ENCODE measurements around the gene ZNF844.

Gene ZNF844

GRCh38 chr19:12085074-12085818 is 20.7 kb downstream of the ZNF844 start:
- H4K12ac ChIP-seq (ENCODE audit: low read depth, low read length): no peak overlapping the region
- no CpG with 5 or more reads among the region's 5 CpGs for WGBS (ENCODE audit: extremely low coverage, insufficient coverage, insufficient read length)
- no peak overlapping the region for H4K8ac ChIP-seq (ENCODE audit: low read depth, low read length)
- H3K9me3 ChIP-seq (ENCODE audit: insufficient read depth, low read depth, low read length): peaks cover 3% of the 10 kb centered on the region
- no peaks in the 10 kb centered on the region for H3K36me3 ChIP-seq (ENCODE audit: control insufficient read depth in 1 of 2, insufficient read depth in 2 of 2, low read length in 2 of 2)
- H3K27me3 ChIP-seq (ENCODE audit: insufficient read depth, low read length): no peaks in the 10 kb centered on the region
- no peak overlapping the region for H3K18ac ChIP-seq (ENCODE audit: low read length)
- H3K14ac ChIP-seq (ENCODE audit: low read length): no peak overlapping the region
- H2AFZ ChIP-seq (ENCODE audit: insufficient read depth, low read length, poor library complexity): no peak overlapping the region
- no peaks in the 10 kb centered on the region for H3K79me1 ChIP-seq (ENCODE audit: low read length)
- no peak overlapping the region for H3K4ac ChIP-seq (ENCODE audit: low read depth, low read length)
- DNase-seq: peak in 1 of 2 donors; percentile 22
- no peak overlapping the region for H3K27ac ChIP-seq (ENCODE audit: low read depth, low read length)
- no peak overlapping the region for H3K23ac ChIP-seq (ENCODE audit: low read length)
- no peaks in the 10 kb centered on the region for H3K79me2 ChIP-seq (ENCODE audit: control insufficient read depth, insufficient read depth, low read length, poor library complexity)
- H3K4me1 ChIP-seq (ENCODE audit: control insufficient read depth in 1 of 2, insufficient read depth in 2 of 2, low read length in 2 of 2): no peaks in the 10 kb centered on the region
- H2BK120ac ChIP-seq (ENCODE audit: insufficient read depth, low read length, poor library complexity): no peak overlapping the region
- no peak overlapping the region for H4K91ac ChIP-seq (ENCODE audit: low read depth, low read length)
- peak overlapping the region; percentile 37 for H3K4me3 ChIP-seq (ENCODE audit: low read depth, low read length)
- no peak overlapping the region for H3K9ac ChIP-seq (ENCODE audit: low read length)
- H2AK5ac ChIP-seq (ENCODE audit: low read length): no peak overlapping the region
- H2BK5ac ChIP-seq (ENCODE audit: low read depth, low read length, poor library complexity): no peak overlapping the region
- no peak overlapping the region for H3K4me2 ChIP-seq (ENCODE audit: low read length)
- H2BK12ac ChIP-seq (ENCODE audit: low read length): no peak overlapping the region

GRCh38 chr19:12090807-12091206 is 26.3 kb downstream of the ZNF844 start:
- H4K91ac ChIP-seq (ENCODE audit: low read depth, low read length): no peak overlapping the region
- no peak overlapping the region for H2BK12ac ChIP-seq (ENCODE audit: low read length)
- no peak overlapping the region for H2AK5ac ChIP-seq (ENCODE audit: low read length)
- H2BK120ac ChIP-seq (ENCODE audit: insufficient read depth, low read length, poor library complexity): no peak overlapping the region
- no peak overlapping the region for H4K12ac ChIP-seq (ENCODE audit: low read depth, low read length)
- H4K8ac ChIP-seq (ENCODE audit: low read depth, low read length): no peak overlapping the region
- H2AFZ ChIP-seq (ENCODE audit: insufficient read depth, low read length, poor library complexity): no peak overlapping the region
- H3K9ac ChIP-seq (ENCODE audit: low read length): no peak overlapping the region
- peaks cover 2% of the 10 kb centered on the region for H3K79me2 ChIP-seq (ENCODE audit: control insufficient read depth, insufficient read depth, low read length, poor library complexity)
- no peak overlapping the region for H3K4me3 ChIP-seq (ENCODE audit: low read depth, low read length)
- DNase-seq: peak; percentile 49 to 78
- H3K4me2 ChIP-seq (ENCODE audit: low read length): no peak overlapping the region
- peaks cover 5% of the 10 kb centered on the region for H3K79me1 ChIP-seq (ENCODE audit: low read length)
- H3K14ac ChIP-seq (ENCODE audit: low read length): no peak overlapping the region
- H3K27ac ChIP-seq (ENCODE audit: low read depth, low read length): no peak overlapping the region
- no peak overlapping the region for H2BK5ac ChIP-seq (ENCODE audit: low read depth, low read length, poor library complexity)
- H3K9me3 ChIP-seq (ENCODE audit: insufficient read depth, low read depth, low read length): no peaks in the 10 kb centered on the region
- H3K4me1 ChIP-seq (ENCODE audit: control insufficient read depth in 1 of 2, insufficient read depth in 2 of 2, low read length in 2 of 2): peaks cover 2 to 6% of the 10 kb centered on the region in 2 experiments
- H3K27me3 ChIP-seq (ENCODE audit: insufficient read depth, low read length): no peaks in the 10 kb centered on the region
- H3K36me3 ChIP-seq (ENCODE audit: control insufficient read depth in 1 of 2, insufficient read depth in 2 of 2, low read length in 2 of 2): peaks cover 0 to 2% of the 10 kb centered on the region in 2 experiments
- H3K4ac ChIP-seq (ENCODE audit: low read depth, low read length): no peak overlapping the region
- no peak overlapping the region for H3K23ac ChIP-seq (ENCODE audit: low read length)
- H3K18ac ChIP-seq (ENCODE audit: low read length): no peak overlapping the region
- no CpG with 5 or more reads among the region's 5 CpGs for WGBS (ENCODE audit: extremely low coverage, insufficient coverage, insufficient read length)

GRCh38 chr19:12092065-12092867 is 27.7 kb downstream of the ZNF844 start:
- peaks cover 5% of the 10 kb centered on the region for H3K79me1 ChIP-seq (ENCODE audit: low read length)
- peak overlapping the region; percentile 61 for H4K8ac ChIP-seq (ENCODE audit: low read depth, low read length)
- no peak overlapping the region for H2BK12ac ChIP-seq (ENCODE audit: low read length)
- peaks cover 2% of the 10 kb centered on the region for H3K79me2 ChIP-seq (ENCODE audit: control insufficient read depth, insufficient read depth, low read length, poor library complexity)
- H3K14ac ChIP-seq (ENCODE audit: low read length): peak overlapping the region; percentile 73
- peak; percentile 65 to 83 for DNase-seq
- H3K9ac ChIP-seq (ENCODE audit: low read length): peak overlapping the region; percentile 30
- H3K27ac ChIP-seq (ENCODE audit: low read depth, low read length): peak overlapping the region; percentile 56
- H3K23ac ChIP-seq (ENCODE audit: low read length): no peak overlapping the region
- WGBS (ENCODE audit: extremely low coverage, insufficient coverage, insufficient read length): no CpG with 5 or more reads among the region's 53 CpGs
- no peak overlapping the region for H4K12ac ChIP-seq (ENCODE audit: low read depth, low read length)
- H2BK5ac ChIP-seq (ENCODE audit: low read depth, low read length, poor library complexity): peak overlapping the region; percentile 59
- H2AFZ ChIP-seq (ENCODE audit: insufficient read depth, low read length, poor library complexity): peak overlapping the region; percentile 94
- no peaks in the 10 kb centered on the region for H3K9me3 ChIP-seq (ENCODE audit: insufficient read depth, low read depth, low read length)
- H3K18ac ChIP-seq (ENCODE audit: low read length): peak overlapping the region; percentile 40
- H3K4me2 ChIP-seq (ENCODE audit: low read length): peak overlapping the region; percentile 63
- H2BK120ac ChIP-seq (ENCODE audit: insufficient read depth, low read length, poor library complexity): peak overlapping the region; percentile 17
- no peaks in the 10 kb centered on the region for H3K27me3 ChIP-seq (ENCODE audit: insufficient read depth, low read length)
- peaks cover 2 to 6% of the 10 kb centered on the region in 2 experiments for H3K4me1 ChIP-seq (ENCODE audit: control insufficient read depth in 1 of 2, insufficient read depth in 2 of 2, low read length in 2 of 2)
- peaks cover 0 to 2% of the 10 kb centered on the region in 2 experiments for H3K36me3 ChIP-seq (ENCODE audit: control insufficient read depth in 1 of 2, insufficient read depth in 2 of 2, low read length in 2 of 2)
- H4K91ac ChIP-seq (ENCODE audit: low read depth, low read length): peak overlapping the region; percentile 35
- H3K4ac ChIP-seq (ENCODE audit: low read depth, low read length): peak overlapping the region; percentile 33
- H3K4me3 ChIP-seq (ENCODE audit: low read depth, low read length): peak overlapping the region; percentile 60
- H2AK5ac ChIP-seq (ENCODE audit: low read length): no peak overlapping the region

GRCh38 chr19:12092956-12093355 is 28.4 kb downstream of the ZNF844 start:
- no peak overlapping the region for H2AFZ ChIP-seq (ENCODE audit: insufficient read depth, low read length, poor library complexity)
- H3K18ac ChIP-seq (ENCODE audit: low read length): no peak overlapping the region
- H2BK120ac ChIP-seq (ENCODE audit: insufficient read depth, low read length, poor library complexity): no peak overlapping the region
- no peaks in the 10 kb centered on the region for H3K27me3 ChIP-seq (ENCODE audit: insufficient read depth, low read length)
- H3K9ac ChIP-seq (ENCODE audit: low read length): no peak overlapping the region
- no peak overlapping the region for H3K14ac ChIP-seq (ENCODE audit: low read length)
- H3K79me1 ChIP-seq (ENCODE audit: low read length): peaks cover 5% of the 10 kb centered on the region
- H3K4me2 ChIP-seq (ENCODE audit: low read length): peak overlapping the region; percentile 63
- H2BK12ac ChIP-seq (ENCODE audit: low read length): no peak overlapping the region
- no peak for DNase-seq
- H4K12ac ChIP-seq (ENCODE audit: low read depth, low read length): no peak overlapping the region
- no peaks in the 10 kb centered on the region for H3K9me3 ChIP-seq (ENCODE audit: insufficient read depth, low read depth, low read length)
- H3K23ac ChIP-seq (ENCODE audit: low read length): no peak overlapping the region
- H3K4me3 ChIP-seq (ENCODE audit: low read depth, low read length): peak overlapping the region; percentile 60
- no peak overlapping the region for H4K91ac ChIP-seq (ENCODE audit: low read depth, low read length)
- H3K79me2 ChIP-seq (ENCODE audit: control insufficient read depth, insufficient read depth, low read length, poor library complexity): peaks cover 2% of the 10 kb centered on the region
- H4K8ac ChIP-seq (ENCODE audit: low read depth, low read length): peak overlapping the region; percentile 23
- H3K4ac ChIP-seq (ENCODE audit: low read depth, low read length): peak overlapping the region; percentile 55
- H3K36me3 ChIP-seq (ENCODE audit: control insufficient read depth in 1 of 2, insufficient read depth in 2 of 2, low read length in 2 of 2): peaks cover 0 to 2% of the 10 kb centered on the region in 2 experiments
- no peak overlapping the region for H2BK5ac ChIP-seq (ENCODE audit: low read depth, low read length, poor library complexity)
- H3K27ac ChIP-seq (ENCODE audit: low read depth, low read length): no peak overlapping the region
- no peak overlapping the region for H2AK5ac ChIP-seq (ENCODE audit: low read length)
- no CpG with 5 or more reads among the region's 10 CpGs for WGBS (ENCODE audit: extremely low coverage, insufficient coverage, insufficient read length)
- peaks cover 2 to 6% of the 10 kb centered on the region in 2 experiments for H3K4me1 ChIP-seq (ENCODE audit: control insufficient read depth in 1 of 2, insufficient read depth in 2 of 2, low read length in 2 of 2)
